ENCODE measurements around the gene ZNF689.

GRCh38 chr16:30561089-30561816, 48.9 kb downstream of the ZNF689 start:
- TF ChIP-seq REST (tag by site-specific recombination; IDR thresholded peaks at IDR 0.05) (no peak), ZNF449 (tag by site-specific recombination; IDR thresholded peaks at IDR 0.05) (no peak), KLF16 (tag by site-specific recombination; IDR thresholded peaks at IDR 0.05) (no peak), CTCF (tag by site-specific recombination; IDR thresholded peaks at IDR 0.05) (no peak), ZBTB17 (tag by site-specific recombination; IDR thresholded peaks at IDR 0.05) (no peak), ZFP37 (tag by site-specific recombination; IDR thresholded peaks at IDR 0.05) (no peak), ZNF214 (tag by site-specific recombination; IDR thresholded peaks at IDR 0.05; ENCODE audit: borderline replicate concordance) (no peak), PATZ1 (tag by site-specific recombination; IDR thresholded peaks at IDR 0.05) (no peak), ZNF274 (IDR thresholded peaks at IDR 0.05; ENCODE audit: low read length) (no peak), ZNF274 (tag by site-specific recombination; IDR thresholded peaks at IDR 0.05; ENCODE audit: borderline replicate concordance) (no peak), SP3 (tag by site-specific recombination; IDR thresholded peaks at IDR 0.05) (no peak), ZBTB1 (tag by site-specific recombination; IDR thresholded peaks at IDR 0.05) (no peak), ZNF18 (tag by site-specific recombination; IDR thresholded peaks at IDR 0.05) (no peak), ZNF513 (tag by site-specific recombination; IDR thresholded peaks at IDR 0.05) (no peak), MYNN (tag by site-specific recombination; IDR thresholded peaks at IDR 0.05; ENCODE audit: borderline replicate concordance) (no peak)

All from HEK293 (cell line).